Smooth muscle cell (in vitro differentiated cells): ENCODE measurements around the gene CTNNAL1. TPM values are rescaled to one million over a fixed set of nuclear protein-coding genes. Genes with fewer than 3 reads are reported as not detected.

Experiments used
- DNase-seq: peaks from one replicate; lab custom pipeline; 2025; ENCODE audit not compliant: unreplicated experiment; lab: John Stamatoyannopoulos, UW
- H2AFZ ChIP-seq: fragments of 200-600 bp; sonication (generic); 2 replicates; pipeline ENCODE4 v1.6.0; 2016; ENCODE audit warnings: antibody characterized with exemption, low read depth, mild to moderate bottlenecking
- H3F3A ChIP-seq: fragments of 200-600 bp; sonication (generic); 2 replicates; pipeline ENCODE4 v1.6.0; 2017; ENCODE audit warnings: antibody characterized with exemption, low read depth
- H3K27ac ChIP-seq: fragments of 200-600 bp; sonication (generic); 2 replicates; pipeline ENCODE4 v1.5.1; 2016; ENCODE audit warnings: low read depth, mild to moderate bottlenecking
- H3K27me3 ChIP-seq: fragments of 200-600 bp; sonication (generic); 2 replicates; pipeline ENCODE4 v1.6.1; 2016; ENCODE audit warnings: low read depth, mild to moderate bottlenecking
- H3K36me3 ChIP-seq: fragments of 200-600 bp; sonication (generic); 2 replicates; pipeline ENCODE4 v1.5.1; 2016; ENCODE audit warnings: low read depth
- H3K4me1 ChIP-seq: fragments of 200-600 bp; sonication (generic); 2 replicates; pipeline ENCODE4 v1.5.1; 2016; ENCODE audit warnings: low read depth
- H3K4me2 ChIP-seq: fragments of 200-600 bp; sonication (generic); 2 replicates; pipeline ENCODE4 v1.6.0; 2016; ENCODE audit warnings: mild to moderate bottlenecking
- H3K4me3 ChIP-seq: fragments of 200-600 bp; sonication (generic); 2 replicates; pipeline ENCODE4 v1.5.1; 2016; ENCODE audit warnings: mild to moderate bottlenecking
- H3K79me2 ChIP-seq: fragments of 200-600 bp; sonication (generic); 2 replicates; pipeline ENCODE4 v1.6.0; 2016; ENCODE audit warnings: low read depth, mild to moderate bottlenecking
- H3K9ac ChIP-seq: fragments of 200-600 bp; sonication (generic); 2 replicates; pipeline ENCODE4 v1.6.0; 2016; ENCODE audit warnings: low read depth
- H3K9me3 ChIP-seq: fragments of 200-600 bp; sonication (generic); replicated peaks from 2 replicates; pipeline ENCODE4 v1.5.1; 2016; ENCODE audit warnings: low read depth
- H4K20me1 ChIP-seq: fragments of 200-600 bp; sonication (generic); 2 replicates; pipeline ENCODE4 v1.6.0; 2016; ENCODE audit warnings: low read depth
- CTCF ChIP-seq: fragments of 200-600 bp; sonication (generic); IDR thresholded peaks from 2 replicates; pipeline ENCODE4 v1.5.1; 2017; ENCODE audit warnings: borderline replicate concordance, mild to moderate bottlenecking, antibody characterized with exemption; ENCODE audit not compliant: insufficient read depth, poor library complexity, severe bottlenecking
- WGBS: methylation state at CpG from one replicate; pipeline ENCODE4 v1.1.7; 2016; ENCODE audit warnings: low lambda C conversion rate; 5-methylcytosine and 5-hydroxymethylcytosine counted together
- polyA plus RNA-seq: library from polyadenylated mRNA; unstranded; fragments of >200 nt; fragmentation: Nextera tagmentation; extraction: Ambion mirVana; gene quantifications from 2 replicates; pipeline ENCODE4 v1.2.1, GENCODE V29; 2016
- total RNA-seq: library from RNA; depleted of rRNA; stranded (reverse); fragments of >200 nt; gene quantifications from 2 replicates; pipeline ENCODE4 v1.2.3, GENCODE V29; 2014

The CTNNAL1 gene
- total and polyA plus RNA-seq, 2 experiments from 2014 or later, result 27.4 to 33.5 TPM

- H3F3A ChIP-seq, result no peaks in the 10 kb centered on the region
- H2AFZ ChIP-seq, result no peak overlapping the region
- no peak overlapping the region for H3K4me3 ChIP-seq
- H3K27ac ChIP-seq, result no peak overlapping the region
- no peak overlapping the region for H3K9ac ChIP-seq
- no peaks in the 10 kb centered on the region for H3K27me3 ChIP-seq
- H3K4me2 ChIP-seq, result no peak overlapping the region
- H3K36me3 ChIP-seq, result peaks cover 33% of the 10 kb centered on the region
- H3K9me3 ChIP-seq, result no peaks in the 10 kb centered on the region
- WGBS, result 90% methylated on average over 1 of the region's 1 CpG
- H4K20me1 ChIP-seq, result no peaks in the 10 kb centered on the region
- no peak for DNase-seq
- TF ChIP-seq CTCF, result no peak
- no peaks in the 10 kb centered on the region for H3K4me1 ChIP-seq
- no peaks in the 10 kb centered on the region for H3K79me2 ChIP-seq
Measured at GRCh38 chr9:108911820-108912219, 101.5 kb downstream of the CTNNAL1 start.

GRCh38 chr9:108910914-108911313, 102.4 kb downstream of the CTNNAL1 start:
- no peak for DNase-seq
- Histone ChIP-seq H3K9ac (no peak overlapping the region), H2AFZ (no peak overlapping the region), H3K27me3 (no peaks in the 10 kb centered on the region), H3K9me3 (no peaks in the 10 kb centered on the region), H3K4me2 (no peak overlapping the region), H3K79me2 (no peaks in the 10 kb centered on the region), H3K36me3 (peaks cover 33% of the 10 kb centered on the region), H4K20me1 (no peaks in the 10 kb centered on the region), H3K4me1 (no peaks in the 10 kb centered on the region), H3F3A (no peaks in the 10 kb centered on the region), H3K4me3 (no peak overlapping the region), H3K27ac (no peak overlapping the region)
- TF ChIP-seq CTCF, result no peak
- WGBS, result 95% methylated on average over 2 of the region's 2 CpGs

GRCh38 chr9:108910402-108910801, 102.9 kb downstream of the CTNNAL1 start:
- Histone ChIP-seq H4K20me1 (no peaks in the 10 kb centered on the region), H3K36me3 (peaks cover 28% of the 10 kb centered on the region), H3K4me3 (no peak overlapping the region), H2AFZ (no peak overlapping the region), H3K27me3 (no peaks in the 10 kb centered on the region), H3K27ac (no peak overlapping the region), H3K9me3 (no peaks in the 10 kb centered on the region), H3K4me2 (no peak overlapping the region), H3F3A (no peaks in the 10 kb centered on the region), H3K9ac (no peak overlapping the region), H3K79me2 (no peaks in the 10 kb centered on the region), H3K4me1 (no peaks in the 10 kb centered on the region)
- no peak for DNase-seq
- no peak for TF ChIP-seq CTCF

GRCh38 chr9:108905494-108905893, 107.8 kb downstream of the CTNNAL1 start:
- H3K9ac ChIP-seq, result no peak overlapping the region
- WGBS, result 89% methylated on average over 2 of the region's 2 CpGs
- no peaks in the 10 kb centered on the region for H3F3A ChIP-seq
- H3K27ac ChIP-seq, result no peak overlapping the region
- no peaks in the 10 kb centered on the region for H3K9me3 ChIP-seq
- no peaks in the 10 kb centered on the region for H4K20me1 ChIP-seq
- no peak overlapping the region for H3K4me3 ChIP-seq
- H3K27me3 ChIP-seq, result no peaks in the 10 kb centered on the region
- no peaks in the 10 kb centered on the region for H3K79me2 ChIP-seq
- H3K4me1 ChIP-seq, result no peaks in the 10 kb centered on the region
- H3K36me3 ChIP-seq, result peaks cover 37% of the 10 kb centered on the region
- no peak for TF ChIP-seq CTCF
- no peak overlapping the region for H3K4me2 ChIP-seq
- no peak overlapping the region for H2AFZ ChIP-seq
- DNase-seq, result no peak
